Mucosa of descending colon (tissue), 3 donors: ENCODE results near the gene PDE6A. TPM values are rescaled to one million over a fixed set of nuclear protein-coding genes. Genes with fewer than 3 reads are reported as not detected.
A peak's percentile ranks its signal among the peaks of the same experiment; 100 is the strongest.

Experiments used
- ATAC-seq: fragments of 200-7000 bp; cut with Tn5 transposase; one replicate; pipeline ENCODE4 v1.9.1; 2020; ENCODE audit warnings: mild to moderate bottlenecking, moderate library complexity
- DNase-seq, 3 donors: peaks; one replicate each; pipeline ENCODE4 v3.0.0-alpha.2; 2020
- H3K36me3 ChIP-seq: fragments of 200-600 bp; one replicate; pipeline ENCODE4 v1.8.0; 2021; ENCODE audit warnings: low read depth, mild to moderate bottlenecking
- H3K4me1 ChIP-seq: fragments of 200-600 bp; one replicate; pipeline ENCODE4 v1.8.0; 2021; ENCODE audit warnings: low read depth, mild to moderate bottlenecking
- H3K4me3 ChIP-seq: fragments of 200-600 bp; one replicate; pipeline ENCODE4 v1.8.0; 2021; ENCODE audit warnings: mild to moderate bottlenecking
- H3K9me3 ChIP-seq: fragments of 200-600 bp; one replicate; pipeline ENCODE4 v1.8.0; 2021; ENCODE audit warnings: mild to moderate bottlenecking
- intact Hi-C, 2 donors: fragments of 100-400 bp; cut with DNase I in 1 of 2; cut with micrococcal nuclease in 1 of 2; formaldehyde crosslinking; loops; one replicate each; pipeline versions ENCODE4 v1.11.0 to v1.11.1; 2022; cut with DNase I, micrococcal nuclease
- total RNA-seq, 3 donors: library from RNA; stranded (reverse); fragmentation: NEBNext Ultra II Directional in 2 of 3; extraction: Animal tissue kit (Norgen Biotek cat#: 25700) in 2 of 3; gene quantifications; one replicate each; pipeline versions ENCODE4 v1.2.1 to v1.2.4, GENCODE V29; 2021 to 2023
- TF ChIP-seq, protein P1 (sequence below): fragments of 200-600 bp; IDR thresholded peaks from one replicate; pipeline ENCODE4 v1.8.0; 2022; ENCODE audit warnings: antibody characterized with exemption, mild to moderate bottlenecking
- donor health status: DM: no; HTN: no; CAD: no; lungs with moderate emphysema.
- donor health status: DM: no; HTN: no; CAD: no.
- donor health status: DM: no; HTN: yes; CAD: no.

PDE6A gene
- total RNA-seq, 3 donors from 2014 or later, result 1.6 to 7.3 (median 3.4) TPM

DNA sequence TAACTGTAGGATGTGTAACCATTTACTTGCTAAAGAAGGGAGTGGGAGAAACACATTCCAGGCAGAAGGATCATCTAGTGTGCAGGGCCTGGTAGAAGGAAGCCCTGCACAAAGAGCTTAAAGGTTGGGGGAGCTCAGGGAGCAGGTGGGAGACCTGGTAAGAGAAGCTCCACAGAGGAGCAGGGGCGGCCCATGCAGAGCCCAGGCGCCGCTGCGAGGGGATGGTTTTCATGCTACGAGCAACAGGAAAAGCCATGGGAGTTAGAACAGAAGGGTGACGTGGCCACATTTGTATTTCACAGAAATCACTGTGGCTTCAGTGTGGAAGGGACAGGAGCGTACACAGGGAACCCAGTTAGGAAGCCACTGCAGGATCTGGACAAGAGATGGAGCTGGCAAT is 73.1 kb downstream of the PDE6A start:
- DNase-seq, result no peak
- H3K9me3 ChIP-seq, result no peaks in the 10 kb centered on the region
- H3K4me1 ChIP-seq, result peaks cover 36% of the 10 kb centered on the region
- ATAC-seq, result no peak
- TF ChIP-seq, protein P1, sequence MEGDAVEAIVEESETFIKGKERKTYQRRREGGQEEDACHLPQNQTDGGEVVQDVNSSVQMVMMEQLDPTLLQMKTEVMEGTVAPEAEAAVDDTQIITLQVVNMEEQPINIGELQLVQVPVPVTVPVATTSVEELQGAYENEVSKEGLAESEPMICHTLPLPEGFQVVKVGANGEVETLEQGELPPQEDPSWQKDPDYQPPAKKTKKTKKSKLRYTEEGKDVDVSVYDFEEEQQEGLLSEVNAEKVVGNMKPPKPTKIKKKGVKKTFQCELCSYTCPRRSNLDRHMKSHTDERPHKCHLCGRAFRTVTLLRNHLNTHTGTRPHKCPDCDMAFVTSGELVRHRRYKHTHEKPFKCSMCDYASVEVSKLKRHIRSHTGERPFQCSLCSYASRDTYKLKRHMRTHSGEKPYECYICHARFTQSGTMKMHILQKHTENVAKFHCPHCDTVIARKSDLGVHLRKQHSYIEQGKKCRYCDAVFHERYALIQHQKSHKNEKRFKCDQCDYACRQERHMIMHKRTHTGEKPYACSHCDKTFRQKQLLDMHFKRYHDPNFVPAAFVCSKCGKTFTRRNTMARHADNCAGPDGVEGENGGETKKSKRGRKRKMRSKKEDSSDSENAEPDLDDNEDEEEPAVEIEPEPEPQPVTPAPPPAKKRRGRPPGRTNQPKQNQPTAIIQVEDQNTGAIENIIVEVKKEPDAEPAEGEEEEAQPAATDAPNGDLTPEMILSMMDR, result no peak
- intact Hi-C loops, result no loop called here
- H3K4me3 ChIP-seq, result no peak overlapping the region
- no peaks in the 10 kb centered on the region for H3K36me3 ChIP-seq

DNA sequence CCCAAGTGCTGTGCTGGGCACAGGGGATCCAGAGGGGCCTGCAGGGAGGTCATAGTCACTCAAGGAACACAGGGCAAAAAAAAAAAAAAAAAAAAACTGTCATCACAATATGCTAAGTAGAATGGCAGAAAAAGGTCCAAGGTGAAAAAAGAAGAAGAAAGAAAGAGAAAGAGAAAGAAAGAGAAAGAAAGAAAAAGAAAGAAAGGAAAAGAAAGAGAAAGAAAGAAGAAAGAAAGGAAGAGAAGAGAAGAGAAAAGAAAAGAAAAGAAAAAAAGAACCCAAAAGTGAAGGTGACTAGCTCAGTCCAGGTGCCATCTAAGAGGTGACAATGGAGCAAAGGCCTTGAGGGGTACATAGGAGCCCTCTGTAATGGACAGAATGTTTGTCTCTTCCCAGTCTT is 73.9 kb downstream of the PDE6A start:
- intact Hi-C loops, result no loop called here
- TF ChIP-seq, protein P1, result no peak
- DNase-seq, result no peak
- no peaks in the 10 kb centered on the region for H3K36me3 ChIP-seq
- peaks cover 36% of the 10 kb centered on the region for H3K4me1 ChIP-seq
- ATAC-seq, result no peak
- no peak overlapping the region for H3K4me3 ChIP-seq
- no peaks in the 10 kb centered on the region for H3K9me3 ChIP-seq

DNA sequence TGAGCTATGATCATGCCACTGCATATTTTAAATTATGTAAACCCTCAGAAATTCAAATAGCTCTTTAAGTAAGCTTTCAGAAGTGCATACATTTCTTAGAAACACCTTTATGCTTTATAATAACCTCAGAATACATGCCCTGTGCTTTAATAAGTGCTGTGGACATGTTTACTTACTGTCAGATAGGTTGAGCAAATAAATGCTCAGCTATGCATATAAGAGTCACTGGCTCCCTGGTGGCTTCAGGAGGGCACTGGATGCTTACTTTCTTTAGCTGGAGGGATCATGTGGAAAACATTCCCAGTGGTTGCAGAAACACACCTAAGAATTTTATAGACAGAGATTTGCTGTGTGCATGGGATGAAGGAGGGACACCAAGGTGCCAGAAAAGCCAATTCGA is 74.4 kb downstream of the PDE6A start:
- TF ChIP-seq, protein P1, result no peak
- DNase-seq, result no peak
- Histone ChIP-seq H3K4me1 (peaks cover 36% of the 10 kb centered on the region), H3K9me3 (no peaks in the 10 kb centered on the region), H3K36me3 (no peaks in the 10 kb centered on the region), H3K4me3 (no peak overlapping the region)
- ATAC-seq, result no peak
- intact Hi-C loops, result no loop called here

DNA sequence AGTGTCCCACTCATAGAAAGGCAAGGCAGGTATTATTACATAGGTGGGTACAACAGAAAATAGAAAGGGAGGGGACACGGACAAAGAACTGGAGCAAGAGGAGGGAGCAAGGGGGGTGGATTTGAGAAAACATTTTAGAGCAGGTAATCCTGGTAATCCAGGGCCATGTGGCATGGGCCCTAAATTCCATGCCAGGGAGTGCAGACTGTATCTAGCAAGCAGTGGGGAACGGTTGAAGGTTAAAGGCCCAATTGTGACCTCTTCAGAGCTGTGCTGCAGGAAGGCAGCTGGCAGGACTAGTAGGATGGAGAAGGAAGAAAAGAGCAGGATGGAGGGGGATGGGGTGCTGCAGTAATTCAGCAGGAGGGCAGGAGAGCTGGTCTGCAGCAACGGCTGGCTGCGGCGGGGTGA is 75.2 kb downstream of the PDE6A start:
- DNase-seq, result peak; percentile 80 to 84 (median 80)
- intact Hi-C loops, result no loop called here
- Histone ChIP-seq H3K4me3 (no peak overlapping the region), H3K4me1 (peaks cover 35% of the 10 kb centered on the region), H3K9me3 (no peaks in the 10 kb centered on the region), H3K36me3 (no peaks in the 10 kb centered on the region)
- TF ChIP-seq, protein P1, result no peak
- peak; percentile 85 for ATAC-seq

DNA sequence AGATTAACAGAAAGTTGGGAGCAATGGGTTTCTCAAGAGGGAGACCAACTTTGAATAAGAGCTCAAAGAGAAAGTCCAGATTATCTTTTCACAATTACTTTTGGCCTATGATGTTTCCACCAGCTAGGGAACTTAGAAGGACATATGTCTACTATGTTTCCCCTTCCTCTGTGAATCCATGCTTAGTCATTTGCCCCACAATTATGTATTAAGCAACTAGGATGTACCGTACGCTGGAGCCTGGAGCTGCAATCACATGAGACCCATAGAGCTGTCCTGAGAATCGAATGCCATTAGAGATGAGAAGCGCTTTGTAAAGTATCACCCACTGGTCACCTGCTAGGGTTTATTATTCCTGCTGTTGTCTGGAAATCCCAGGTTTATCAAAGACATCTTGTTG is 78.8 kb downstream of the PDE6A start:
- intact Hi-C loops, result no loop called here
- H3K4me1 ChIP-seq, result peaks cover 12% of the 10 kb centered on the region
- H3K36me3 ChIP-seq, result no peaks in the 10 kb centered on the region
- no peaks in the 10 kb centered on the region for H3K9me3 ChIP-seq
- TF ChIP-seq, protein P1, result no peak
- no peak overlapping the region for H3K4me3 ChIP-seq
- no peak for DNase-seq
- no peak for ATAC-seq

DNA sequence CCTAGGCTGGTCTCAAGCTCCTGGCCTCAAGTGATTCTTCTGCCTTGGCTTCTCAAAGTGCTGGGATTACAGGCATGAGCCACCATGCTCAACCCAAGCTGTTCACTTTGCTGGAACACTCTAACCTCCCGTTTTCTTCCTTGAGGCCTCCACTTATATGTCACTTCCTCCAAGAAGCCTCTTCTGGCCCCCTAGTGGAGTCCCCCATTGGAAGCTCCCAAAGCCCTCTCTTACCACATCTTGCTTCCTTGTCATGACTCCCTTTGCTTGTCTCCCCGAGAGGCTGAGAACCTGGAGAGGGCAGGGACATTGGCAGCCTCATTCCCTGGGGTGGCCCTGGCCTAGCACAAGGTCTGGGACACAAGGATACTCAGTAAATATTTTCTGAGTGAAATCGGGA is 80.8 kb downstream of the PDE6A start:
- intact Hi-C loops, result no loop called here
- Histone ChIP-seq H3K9me3 (no peaks in the 10 kb centered on the region), H3K36me3 (no peaks in the 10 kb centered on the region), H3K4me3 (no peak overlapping the region), H3K4me1 (no peaks in the 10 kb centered on the region)
- ATAC-seq (no peak), DNase-seq (no peak)
- TF ChIP-seq, protein P1, result no peak
